Endothelial cell of umbilical vein (primary cell): Measurements from ENCODE around the gene NBEAL2. TPM values are rescaled to one million over a fixed set of nuclear protein-coding genes. Genes with fewer than 3 reads are reported as not detected.

ENCODE experiments used
- BruUV-seq: library from RNA; stranded (reverse); fragments of 400-500 nt; replicated peaks from 2 replicates; lab custom pipeline; 2021; lab: Mats Ljungman, UMichigan
- CTCF ChIA-PET: fragments of 300-600, 350-600 bp; sonication (Branson Sonifier 250); formaldehyde crosslinking; loops from one replicate; lab custom pipeline; 2021; ENCODE audit warnings: antibody characterized with exemption, inconsistent platforms; lab: Charles Lee
- POLR2A ChIA-PET: fragments of 300-600, 350-600 bp; sonication (Branson Sonifier 250); formaldehyde crosslinking; loops from one replicate; lab custom pipeline; 2021; ENCODE audit warnings: antibody characterized with exemption, inconsistent platforms; lab: Charles Lee
- DNase-seq: peaks from one replicate; pipeline ENCODE4 v3.0.0-alpha.2; 2011; ENCODE audit warnings: low read depth, low spot score
- FAIRE-seq: peaks from 2 replicates; lab custom pipeline; 2011; peaks lifted over from hg19 to GRCh38; lab: Jason Lieb, UNC
- H2AFZ ChIP-seq: 2 replicates; pipeline ENCODE4 v1.6.0; 2012; ENCODE audit warnings: low read depth, low read length, control low read depth, inconsistent platforms
- H3K27ac ChIP-seq: 2 replicates; pipeline ENCODE4 v1.5.1; 2011; ENCODE audit warnings: low read depth, mild to moderate bottlenecking, control low read depth, low read length, moderate library complexity; ENCODE audit not compliant: insufficient read depth
- H3K27me3 ChIP-seq, 2 experiments: 2 replicates each; pipeline versions ENCODE4 v1.6.0 to v1.6.1; 2011; ENCODE audit warnings: low read length in 2 of 2, mixed read lengths in 1 of 2; ENCODE audit not compliant: control insufficient read depth in 2 of 2, insufficient read depth in 2 of 2
- H3K36me3 ChIP-seq, 2 experiments: 2 replicates in 1 of 2; 3 replicates in 1 of 2; pipeline ENCODE4 v1.5.1; 2011; ENCODE audit warnings: low read length in 2 of 2, mild to moderate bottlenecking in 1 of 2, moderate library complexity in 1 of 2; ENCODE audit not compliant: control insufficient read depth in 2 of 2, insufficient read depth in 2 of 2; ENCODE audit errors: extremely low read depth in 1 of 2
- H3K4me1 ChIP-seq: 3 replicates; pipeline ENCODE4 v1.5.1; 2011; ENCODE audit warnings: mild to moderate bottlenecking, low read length; ENCODE audit not compliant: control insufficient read depth, insufficient read depth; ENCODE audit errors: extremely low read depth
- H3K4me2 ChIP-seq: 2 replicates; pipeline ENCODE4 v1.6.1; 2011; ENCODE audit warnings: low read length, control low read depth, mixed read lengths; ENCODE audit not compliant: insufficient read depth
- H3K4me3 ChIP-seq, 3 experiments: fragments of 200-600 bp in 1 of 3; sonication (generic), shearing (Covaris generic) in 1 of 3; replicated peaks in 1 of 3; 2 replicates each; pipeline ENCODE4 v1.5.1; 2011 to 2016; ENCODE audit warnings: control low read depth in 3 of 3, low read length in 3 of 3, mild to moderate bottlenecking in 2 of 3, inconsistent platforms in 1 of 3, low read depth in 1 of 3, moderate library complexity in 1 of 3; ENCODE audit not compliant: insufficient read depth in 1 of 3
- H3K79me2 ChIP-seq: 2 replicates; pipeline ENCODE4 v1.6.0; 2012; ENCODE audit warnings: low read length, inconsistent platforms; ENCODE audit not compliant: control insufficient read depth, insufficient read depth
- H3K9ac ChIP-seq: replicated peaks from 2 replicates; pipeline ENCODE3; 2011; ENCODE audit warnings: low read length, control low read depth; ENCODE audit not compliant: insufficient read depth; ENCODE audit errors: extremely low read depth
- H3K9me1 ChIP-seq: replicated peaks from 3 replicates; pipeline ENCODE4 v1.6.0; 2011; ENCODE audit warnings: mild to moderate bottlenecking, low read length; ENCODE audit not compliant: control insufficient read depth, insufficient read depth; ENCODE audit errors: extremely low read depth
- H3K9me3 ChIP-seq: replicated peaks from 2 replicates; pipeline ENCODE4 v1.5.1; 2012; ENCODE audit warnings: low read length, inconsistent platforms; ENCODE audit not compliant: control insufficient read depth, insufficient read depth
- H4K20me1 ChIP-seq: replicated peaks from 2 replicates; pipeline ENCODE3; 2011; ENCODE audit warnings: mild to moderate bottlenecking, low read length; ENCODE audit not compliant: control insufficient read depth, insufficient read depth; ENCODE audit errors: extremely low read depth
- CTCF ChIP-seq, 2 donors: IDR thresholded peaks; 1 replicate in 1 of 2; 2 replicates in 1 of 2; pipeline ENCODE4 v1.5.1; 2011; ENCODE audit warnings: low read length in 2 of 2, mild to moderate bottlenecking in 2 of 2, moderate library complexity in 2 of 2, control low read depth in 1 of 2, inconsistent platforms in 1 of 2, low read depth in 1 of 2; ENCODE audit not compliant: insufficient read depth in 1 of 2; ENCODE audit errors: extremely low read depth in 1 of 2
- EZH2 ChIP-seq: IDR thresholded peaks from 2 replicates; pipeline ENCODE4 v1.6.1; 2012; ENCODE audit warnings: borderline replicate concordance, low read depth, mild to moderate bottlenecking, moderate library complexity, low read length, inconsistent platforms; ENCODE audit not compliant: severe bottlenecking
- FOS ChIP-seq: IDR thresholded peaks from 2 replicates; pipeline ENCODE4 v1.6.1; 2011; ENCODE audit warnings: mild to moderate bottlenecking, low read length, moderate library complexity, borderline replicate concordance; ENCODE audit not compliant: insufficient read depth
- GATA2 ChIP-seq: IDR thresholded peaks from 2 replicates; pipeline ENCODE4 v1.7.0; 2011; ENCODE audit warnings: low read depth, mild to moderate bottlenecking, moderate library complexity, mixed read lengths, low read length; ENCODE audit not compliant: insufficient read length, insufficient read depth
- JUN ChIP-seq: IDR thresholded peaks from 2 replicates; pipeline ENCODE4 v1.6.1; 2011; ENCODE audit warnings: borderline replicate concordance, low read depth; ENCODE audit not compliant: insufficient read length, insufficient read depth
- MAX ChIP-seq: IDR thresholded peaks from 2 replicates; pipeline ENCODE4 v1.6.1; 2011; ENCODE audit not compliant: insufficient read depth, insufficient read length
- MYC ChIP-seq: IDR thresholded peaks from one replicate; pipeline ENCODE4 v1.6.1; 2011; ENCODE audit warnings: mild to moderate bottlenecking, low read depth, low read length
- POLR2A ChIP-seq: IDR thresholded peaks from 2 replicates; pipeline ENCODE4 v1.6.1; 2012; ENCODE audit warnings: low read depth, mild to moderate bottlenecking, control low read depth, low read length
- POLR2AphosphoS5 ChIP-seq: IDR thresholded peaks from 2 replicates; pipeline ENCODE4 v1.6.1; 2012; ENCODE audit warnings: low read depth, mild to moderate bottlenecking, control low read depth, low read length, moderate library complexity; ENCODE audit not compliant: insufficient read depth
- dilution Hi-C: fragments of 300-500 bp; cut with MboI; formaldehyde crosslinking; loops from one replicate; pipeline ENCODE4 v1.15.0; 2019; ENCODE audit warnings: low sequenced_read_pairs; ENCODE audit not compliant: extremely low pct_ligation_motif_present
- intact Hi-C: fragments of 100-400 bp; cut with micrococcal nuclease; formaldehyde crosslinking; loops from one replicate; pipeline ENCODE4 v1.10.0; 2022
- polyA plus RNA-seq, 4 experiments: library from polyadenylated mRNA; depleted of rRNA in 3 of 4; stranded (reverse) in 3 of 4; unstranded in 1 of 4; fragments of >200 nt; gene quantifications; 2 replicates each; pipeline versions ENCODE4 v1.2.1 to v1.2.3, GENCODE V29; 2011 to 2012; ENCODE audit warnings: missing spikeins in 1 of 4
- total RNA-seq: library from RNA; stranded (reverse); gene quantifications from 2 replicates; pipeline ENCODE4 v1.2.3, GENCODE V29; 2021

Gene NBEAL2
- total and polyA plus RNA-seq, 2 donors (not counting 3 experiments of a cell fraction or from before 2014, with no cell fraction given) = 48.0 to 84.7 TPM

- H2AFZ ChIP-seq = no peak overlapping the region
- BruUV-seq = no TSS peak
- ChIA-PET POLR2A (no interaction called here), CTCF (interaction anchor here (0.6 to 3.9 kb wide), 5 partner anchors 12 to 330 kb away, joined by 3 to 21 read pairs (median 3); no protein-coding TSS in a partner anchor)
- H3K4me2 ChIP-seq = no peak overlapping the region
- no peaks in the 10 kb centered on the region for H3K4me1 ChIP-seq
- H3K9me1 ChIP-seq = no peaks in the 10 kb centered on the region
- TF ChIP-seq JUN (no peak), CTCF (IDR thresholded peaks at IDR 0.05; ENCODE audit: extremely low read depth in 1 of 2, insufficient read depth in 1 of 2, low read depth in 1 of 2, low read length in 2 of 2) (no peak)
- no peak overlapping the region for H3K9ac ChIP-seq
- H4K20me1 ChIP-seq = no peaks in the 10 kb centered on the region
- intact Hi-C loops (no loop called here), dilution Hi-C loops (no loop called here)
- no peaks in the 10 kb centered on the region for H3K27me3 ChIP-seq
- peaks cover 10 to 14% of the 10 kb centered on the region in 2 experiments for H3K36me3 ChIP-seq
- no peak for DNase-seq
- FAIRE-seq = no peak
- no peak overlapping the region for H3K27ac ChIP-seq
- H3K9me3 ChIP-seq = no peaks in the 10 kb centered on the region
- H3K79me2 ChIP-seq = no peaks in the 10 kb centered on the region
- H3K4me3 ChIP-seq = no peak overlapping the region
Measured at GRCh38 chr3:47041114-47041513, 61.6 kb downstream of the NBEAL2 start.

- Histone ChIP-seq H3K9ac (no peak overlapping the region), H3K9me1 (no peaks in the 10 kb centered on the region), H3K36me3 (peaks cover 10% of the 10 kb centered on the region in 2 experiments), H3K79me2 (no peaks in the 10 kb centered on the region), H3K4me1 (no peaks in the 10 kb centered on the region), H3K27me3 (no peaks in the 10 kb centered on the region), H3K4me2 (no peak overlapping the region), H2AFZ (no peak overlapping the region), H3K4me3 (no peak overlapping the region), H3K27ac (no peak overlapping the region), H4K20me1 (no peaks in the 10 kb centered on the region), H3K9me3 (no peaks in the 10 kb centered on the region)
- TF ChIP-seq MYC (no peak), MAX (no peak), POLR2AphosphoS5 (no peak), CTCF (IDR thresholded peaks at IDR 0.05; ENCODE audit: extremely low read depth in 1 of 2, insufficient read depth in 1 of 2, low read depth in 1 of 2, low read length in 2 of 2) (no peak), GATA2 (no peak), POLR2A (no peak), FOS (no peak), EZH2 (no peak), JUN (no peak)
- FAIRE-seq = no peak
- ChIA-PET CTCF (interaction anchor here (1.1 to 3.9 kb wide), 3 partner anchors 13 to 329 kb away, joined by 3 to 21 read pairs (median 4); no protein-coding TSS in a partner anchor), POLR2A (no interaction called here)
- DNase-seq = no peak
- no TSS peak for BruUV-seq
- dilution Hi-C loops = no loop called here
- intact Hi-C loops = no loop called here
Measured at GRCh38 chr3:47042231-47042791, 62.8 kb downstream of the NBEAL2 start.
